Hepatocyte (in vitro differentiated cells): ENCODE measurements around the gene ALDOB. TPM values are rescaled to one million over a fixed set of nuclear protein-coding genes. Genes with fewer than 3 reads are reported as not detected.

Experiments used
- DNase-seq: peaks from one replicate; pipeline ENCODE4 v3.0.0-alpha.2; 2016; ENCODE audit warnings: low spot score
- H2AFZ ChIP-seq: fragments of 200-600 bp; sonication (generic); 2 replicates; pipeline ENCODE4 v1.6.0; 2016; ENCODE audit warnings: antibody characterized with exemption, mild to moderate bottlenecking
- H3K27ac ChIP-seq: fragments of 200-600 bp; sonication (generic); 2 replicates; pipeline ENCODE4 v1.5.1; 2016; ENCODE audit warnings: mild to moderate bottlenecking
- H3K27me3 ChIP-seq: fragments of 200-600 bp; sonication (generic); 2 replicates; pipeline ENCODE4 v1.6.1; 2016
- H3K36me3 ChIP-seq: fragments of 200-600 bp; sonication (generic); replicated peaks from 2 replicates; pipeline ENCODE4 v1.5.1; 2016; ENCODE audit warnings: low read depth; ENCODE audit not compliant: insufficient read depth
- H3K4me1 ChIP-seq: fragments of 200-600 bp; sonication (generic); 2 replicates; pipeline ENCODE4 v1.5.1; 2016; ENCODE audit warnings: mild to moderate bottlenecking, moderate library complexity; ENCODE audit not compliant: insufficient read depth
- H3K4me2 ChIP-seq: fragments of 200-600 bp; sonication (generic); 2 replicates; pipeline ENCODE4 v1.6.0; 2016
- H3K4me3 ChIP-seq: fragments of 200-600 bp; sonication (generic); 2 replicates; pipeline ENCODE4 v1.5.1; 2016; ENCODE audit warnings: mild to moderate bottlenecking
- H3K79me2 ChIP-seq: fragments of 200-600 bp; sonication (generic); 2 replicates; pipeline ENCODE4 v1.6.0; 2017; ENCODE audit warnings: mild to moderate bottlenecking
- H3K9me2 ChIP-seq: fragments of 200-600 bp; sonication (generic); replicated peaks from 2 replicates; pipeline ENCODE4 v1.6.0; 2017; ENCODE audit warnings: mild to moderate bottlenecking; ENCODE audit not compliant: insufficient read depth
- H3K9me3 ChIP-seq: fragments of 200-600 bp; sonication (generic); 2 replicates; pipeline ENCODE4 v1.5.1; 2016; ENCODE audit warnings: low read depth, mild to moderate bottlenecking
- H4K20me1 ChIP-seq: fragments of 200-600 bp; sonication (generic); 2 replicates; pipeline ENCODE4 v1.6.0; 2016; ENCODE audit warnings: mild to moderate bottlenecking; ENCODE audit not compliant: insufficient read depth, poor library complexity, severe bottlenecking
- EZH2 ChIP-seq: fragments of 200-600 bp; sonication (generic); IDR thresholded peaks from 2 replicates; pipeline ENCODE4 v1.6.1; 2016; ENCODE audit warnings: antibody characterized with exemption, mild to moderate bottlenecking, borderline replicate concordance
- EZH2phosphoT487 ChIP-seq: fragments of 200-600 bp; sonication (generic); IDR thresholded peaks from one replicate; pipeline ENCODE4 v1.6.1; 2018; ENCODE audit warnings: antibody characterized with exemption, mild to moderate bottlenecking, low read depth, moderate library complexity; ENCODE audit not compliant: unreplicated experiment, severe bottlenecking
- WGBS: methylation state at CpG from one replicate; pipeline ENCODE4 v1.1.6; 2016; ENCODE audit warnings: low lambda C conversion rate; ENCODE audit errors: missing lambda C conversion rate; 5-methylcytosine and 5-hydroxymethylcytosine counted together
- polyA plus RNA-seq: library from polyadenylated mRNA; unstranded; fragments of >200 nt; fragmentation: Nextera tagmentation; extraction: Ambion mirVana; gene quantifications from 2 replicates; pipeline ENCODE4 v1.2.1, GENCODE V29; 2016
- total RNA-seq: library from RNA; depleted of rRNA; stranded (reverse); fragments of >200 nt; gene quantifications from 2 replicates; pipeline ENCODE4 v1.2.3, GENCODE V29; 2014
- TF ChIP-seq, protein P1 (sequence below): fragments of 200-600 bp; sonication (generic); IDR thresholded peaks from 2 replicates; pipeline ENCODE4 v1.5.1; 2016; ENCODE audit warnings: antibody characterized with exemption, mild to moderate bottlenecking; ENCODE audit not compliant: poor library complexity

Gene ALDOB
- total and polyA plus RNA-seq, 2 experiments from 2014 or later, result 71.6 to 236 TPM

DNA sequence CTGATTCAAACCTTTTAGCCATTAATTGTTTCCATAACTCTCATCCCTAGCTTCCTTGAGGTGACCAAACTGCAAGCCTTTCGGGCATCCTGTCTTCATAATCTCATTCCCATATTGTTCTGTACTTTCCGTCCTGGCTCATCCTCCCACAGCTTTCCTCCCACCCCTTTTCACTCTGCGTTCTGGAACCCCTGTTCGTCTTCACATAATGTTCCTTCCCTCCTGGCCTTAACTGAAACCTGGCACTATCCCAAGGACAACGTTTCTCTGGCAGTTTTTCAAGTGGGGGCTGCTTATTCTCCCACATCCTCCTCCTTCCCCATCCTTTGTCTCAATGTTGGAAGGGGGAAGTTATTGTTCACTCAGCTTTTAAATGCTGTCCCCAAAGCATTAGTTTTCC lies 35.5 kb downstream of the ALDOB start:
- TF ChIP-seq EZH2 (no peak), EZH2phosphoT487 (no peak)
- TF ChIP-seq, protein P1, sequence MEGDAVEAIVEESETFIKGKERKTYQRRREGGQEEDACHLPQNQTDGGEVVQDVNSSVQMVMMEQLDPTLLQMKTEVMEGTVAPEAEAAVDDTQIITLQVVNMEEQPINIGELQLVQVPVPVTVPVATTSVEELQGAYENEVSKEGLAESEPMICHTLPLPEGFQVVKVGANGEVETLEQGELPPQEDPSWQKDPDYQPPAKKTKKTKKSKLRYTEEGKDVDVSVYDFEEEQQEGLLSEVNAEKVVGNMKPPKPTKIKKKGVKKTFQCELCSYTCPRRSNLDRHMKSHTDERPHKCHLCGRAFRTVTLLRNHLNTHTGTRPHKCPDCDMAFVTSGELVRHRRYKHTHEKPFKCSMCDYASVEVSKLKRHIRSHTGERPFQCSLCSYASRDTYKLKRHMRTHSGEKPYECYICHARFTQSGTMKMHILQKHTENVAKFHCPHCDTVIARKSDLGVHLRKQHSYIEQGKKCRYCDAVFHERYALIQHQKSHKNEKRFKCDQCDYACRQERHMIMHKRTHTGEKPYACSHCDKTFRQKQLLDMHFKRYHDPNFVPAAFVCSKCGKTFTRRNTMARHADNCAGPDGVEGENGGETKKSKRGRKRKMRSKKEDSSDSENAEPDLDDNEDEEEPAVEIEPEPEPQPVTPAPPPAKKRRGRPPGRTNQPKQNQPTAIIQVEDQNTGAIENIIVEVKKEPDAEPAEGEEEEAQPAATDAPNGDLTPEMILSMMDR, result no peak
- H3K4me3 ChIP-seq, result peak overlapping the region; percentile 92
- peaks cover 36% of the 10 kb centered on the region for H3K9me3 ChIP-seq
- H3K4me2 ChIP-seq, result peak overlapping the region; percentile 93
- H3K27ac ChIP-seq, result peak overlapping the region; percentile 77
- H3K9me2 ChIP-seq, result no peaks in the 10 kb centered on the region
- peaks cover 32% of the 10 kb centered on the region for H3K36me3 ChIP-seq
- no peak overlapping the region for H2AFZ ChIP-seq
- 69% methylated on average over 5 of the region's 5 CpGs for WGBS
- no peaks in the 10 kb centered on the region for H3K27me3 ChIP-seq
- no peaks in the 10 kb centered on the region for H4K20me1 ChIP-seq
- H3K4me1 ChIP-seq, result no peaks in the 10 kb centered on the region
- peaks cover 81% of the 10 kb centered on the region for H3K79me2 ChIP-seq
- peak; percentile 16 for DNase-seq

DNA sequence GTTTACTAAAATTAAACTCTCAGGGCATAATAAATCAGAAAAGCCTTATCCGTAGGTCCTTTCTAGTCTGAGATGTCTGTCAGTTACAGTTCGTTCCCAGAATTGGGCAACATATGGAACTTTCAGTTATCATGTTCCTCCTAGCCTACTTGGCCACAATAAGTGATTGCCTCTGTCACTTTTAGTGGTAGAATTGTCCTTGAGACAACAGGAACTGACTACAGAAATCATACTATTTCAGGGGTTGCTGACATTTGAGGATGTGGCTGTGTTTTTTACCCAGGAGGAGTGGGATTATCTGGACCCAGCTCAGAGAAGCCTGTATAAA lies 36.0 kb downstream of the ALDOB start:
- Histone ChIP-seq H3K9me3 (peaks cover 31% of the 10 kb centered on the region), H3K79me2 (peaks cover 84% of the 10 kb centered on the region), H3K27me3 (no peaks in the 10 kb centered on the region), H3K9me2 (no peaks in the 10 kb centered on the region), H3K4me3 (peak overlapping the region; percentile 92), H3K36me3 (peaks cover 28% of the 10 kb centered on the region), H2AFZ (peak overlapping the region; percentile 69), H4K20me1 (no peaks in the 10 kb centered on the region), H3K27ac (peak overlapping the region; percentile 77), H3K4me2 (peak overlapping the region; percentile 93), H3K4me1 (no peaks in the 10 kb centered on the region)
- DNase-seq, result no peak
- TF ChIP-seq, protein P1, result no peak
- no peak for TF ChIP-seq EZH2phosphoT487
- no peak for TF ChIP-seq EZH2
- 26% methylated on average over 2 of the region's 2 CpGs for WGBS

DNA sequence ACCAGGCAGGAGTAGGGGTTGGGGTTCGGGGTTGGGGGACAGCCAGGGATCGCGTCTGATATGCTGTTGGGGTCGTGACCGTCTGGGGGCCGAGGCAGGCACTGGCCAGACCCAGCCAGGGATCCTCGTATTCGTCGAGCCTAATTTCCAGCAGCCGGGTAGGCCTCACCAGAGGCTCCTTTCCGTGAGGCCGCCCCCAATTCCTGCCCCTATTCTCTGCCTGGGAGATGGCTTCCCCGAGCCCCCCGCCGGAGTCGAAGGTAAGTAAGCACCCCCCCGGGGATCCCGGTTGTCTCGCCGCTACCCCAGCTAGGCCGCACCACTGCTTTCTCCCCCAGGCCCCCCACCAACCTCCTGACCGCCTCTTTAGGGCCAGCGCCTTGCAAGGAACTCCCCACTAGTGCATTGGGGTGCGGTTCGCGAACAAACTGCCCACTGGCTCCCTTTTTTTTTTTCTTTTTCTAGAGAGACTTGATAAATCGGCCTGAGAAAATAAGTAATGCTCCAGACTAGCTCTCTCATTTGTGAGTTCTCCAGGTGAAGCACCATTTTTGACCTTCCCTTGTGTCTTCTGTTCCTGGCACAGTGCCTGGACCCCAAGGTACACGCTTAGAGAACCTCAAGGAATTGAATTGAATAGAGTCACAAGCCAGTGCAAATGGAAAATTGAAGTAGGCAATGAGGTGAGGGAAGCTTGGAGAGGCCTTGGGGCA lies 36.5 kb downstream of the ALDOB start:
- Histone ChIP-seq H3K79me2 (peaks cover 86% of the 10 kb centered on the region), H4K20me1 (no peaks in the 10 kb centered on the region), H3K4me3 (peak overlapping the region; percentile 92), H3K9me3 (peaks cover 26% of the 10 kb centered on the region), H3K4me2 (peak overlapping the region; percentile 93), H3K27me3 (no peaks in the 10 kb centered on the region), H2AFZ (peak overlapping the region; percentile 69), H3K4me1 (no peaks in the 10 kb centered on the region), H3K27ac (peak overlapping the region; percentile 77), H3K36me3 (peaks cover 23% of the 10 kb centered on the region), H3K9me2 (no peaks in the 10 kb centered on the region)
- TF ChIP-seq, protein P1, result no peak
- TF ChIP-seq EZH2 (no peak), EZH2phosphoT487 (no peak)
- 3% methylated on average over 19 of the region's 28 CpGs for WGBS
- DNase-seq, result peak; percentile 13
